Endometrium (tissue), 2 donors: Measurements from ENCODE around the gene LAMTOR5.

Experiments used
- FAIRE-seq: peaks from 2 replicates; lab custom pipeline; 2012; peaks lifted over from hg19 to GRCh38; lab: Jason Lieb, UNC
- donor health status: control.
- donor health status: control.

The LAMTOR5 gene

GRCh38 chr1:110387048-110387754 lies 20.3 kb downstream of the LAMTOR5 start:
- FAIRE-seq = no peak

- no peak for FAIRE-seq
Observed at GRCh38 chr1:110385369-110385768, 22.1 kb downstream of the LAMTOR5 start.

GRCh38 chr1:110384581-110385321 lies 22.7 kb downstream of the LAMTOR5 start:
- FAIRE-seq = no peak

GRCh38 chr1:110383251-110383990 lies 24.1 kb downstream of the LAMTOR5 start:
- no peak for FAIRE-seq

GRCh38 chr1:110380672-110381283 lies 26.7 kb downstream of the LAMTOR5 start:
- FAIRE-seq = no peak

- FAIRE-seq = no peak
Observed at GRCh38 chr1:110375490-110375889, 32.0 kb downstream of the LAMTOR5 start.

GRCh38 chr1:110370827-110371226 lies 36.7 kb downstream of the LAMTOR5 start:
- FAIRE-seq = no peak

GRCh38 chr1:110364221-110364620 lies 43.3 kb downstream of the LAMTOR5 start:
- FAIRE-seq = no peak

GRCh38 chr1:110361856-110362255 lies 45.6 kb downstream of the LAMTOR5 start:
- FAIRE-seq = no peak

- FAIRE-seq = no peak
Observed at GRCh38 chr1:110360431-110360830, 47.1 kb downstream of the LAMTOR5 start.

- FAIRE-seq = no peak
Observed at GRCh38 chr1:110356379-110356778, 51.1 kb downstream of the LAMTOR5 start.

GRCh38 chr1:110355321-110355720 lies 52.2 kb downstream of the LAMTOR5 start:
- no peak for FAIRE-seq
